RWPE1 (cell line): ENCODE results near the gene CDK17.

Source experiments
- CTCF ChIA-PET: fragments of 350-600 bp; sonication (Branson Sonifier 250); formaldehyde crosslinking; extraction: SDS; loops from one replicate; lab custom pipeline; 2021; lab: Yijun Ruan, JAX
- POLR2A ChIA-PET: fragments of 400-600 bp; formaldehyde crosslinking; extraction: SDS; loops from one replicate; lab custom pipeline; 2020; ENCODE audit warnings: antibody characterized with exemption; ENCODE audit not compliant: low non-redundant PET; lab: Yijun Ruan, JAX
- DNase-seq: peaks from one replicate; pipeline ENCODE4 v3.0.0; 2012; ENCODE audit warnings: low spot score
- H3K27ac ChIP-seq: fragments of 450-650 bp; 2 replicates; pipeline ENCODE4 v1.5.1; 2017
- TF ChIP-seq, protein P1 (sequence below): fragments of 450-650 bp; conservative IDR thresholded peaks from 2 replicates; pipeline ENCODE4 v1.5.1; 2017; ENCODE audit warnings: low read depth, mild to moderate bottlenecking

The CDK17 gene

DNA sequence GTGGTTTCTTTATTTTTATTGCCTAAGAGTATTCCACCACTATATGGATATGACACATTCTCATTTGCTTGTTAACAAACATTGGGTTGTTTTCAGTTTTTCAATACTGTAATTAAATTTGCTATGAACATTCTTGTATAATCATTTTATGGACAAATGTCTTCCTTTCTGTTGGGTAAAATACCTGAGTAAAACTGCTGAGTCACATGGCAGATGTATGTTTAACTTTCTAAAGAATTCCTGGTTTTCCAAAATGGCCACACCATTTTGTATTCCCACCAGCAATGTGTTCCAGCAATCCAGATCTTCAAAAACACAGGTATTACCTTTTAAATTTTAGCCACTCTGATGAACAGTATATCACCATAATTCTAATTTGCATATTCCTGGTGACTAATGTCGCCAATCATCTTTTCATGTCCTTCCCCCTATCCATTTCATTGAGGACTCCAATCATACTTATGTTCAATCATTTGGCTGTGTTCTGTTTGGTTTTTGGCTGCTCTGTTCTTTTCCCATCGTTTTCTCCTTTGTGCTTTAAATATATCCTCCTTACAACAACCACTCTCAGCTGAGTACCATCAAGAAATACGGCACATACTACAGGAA lies 36.0 kb downstream of the CDK17 start:
- DNase-seq: no peak
- CTCF ChIA-PET: no interaction called here

DNA sequence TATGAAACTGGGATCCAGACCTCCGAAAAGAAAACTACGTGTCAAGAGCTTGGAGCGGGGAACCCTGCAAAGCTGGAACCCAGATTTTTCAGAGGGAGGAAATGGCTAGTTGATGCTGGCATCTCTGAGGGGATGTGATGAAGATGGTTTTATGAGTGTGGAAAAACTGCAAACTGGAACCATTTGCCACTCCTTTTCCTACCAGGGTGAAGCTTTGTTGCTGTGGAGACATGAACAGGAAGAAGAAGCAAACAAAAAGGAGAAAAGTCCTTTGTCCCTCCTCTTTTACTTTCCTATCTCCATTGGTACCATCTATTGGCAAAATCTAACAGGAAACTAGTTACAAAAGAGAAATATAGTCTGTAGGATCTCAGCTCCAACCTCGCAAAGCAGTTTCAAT lies 39.2 kb downstream of the CDK17 start:
- no peak for DNase-seq
- CTCF ChIA-PET: no interaction called here
- TF ChIP-seq, protein P1, sequence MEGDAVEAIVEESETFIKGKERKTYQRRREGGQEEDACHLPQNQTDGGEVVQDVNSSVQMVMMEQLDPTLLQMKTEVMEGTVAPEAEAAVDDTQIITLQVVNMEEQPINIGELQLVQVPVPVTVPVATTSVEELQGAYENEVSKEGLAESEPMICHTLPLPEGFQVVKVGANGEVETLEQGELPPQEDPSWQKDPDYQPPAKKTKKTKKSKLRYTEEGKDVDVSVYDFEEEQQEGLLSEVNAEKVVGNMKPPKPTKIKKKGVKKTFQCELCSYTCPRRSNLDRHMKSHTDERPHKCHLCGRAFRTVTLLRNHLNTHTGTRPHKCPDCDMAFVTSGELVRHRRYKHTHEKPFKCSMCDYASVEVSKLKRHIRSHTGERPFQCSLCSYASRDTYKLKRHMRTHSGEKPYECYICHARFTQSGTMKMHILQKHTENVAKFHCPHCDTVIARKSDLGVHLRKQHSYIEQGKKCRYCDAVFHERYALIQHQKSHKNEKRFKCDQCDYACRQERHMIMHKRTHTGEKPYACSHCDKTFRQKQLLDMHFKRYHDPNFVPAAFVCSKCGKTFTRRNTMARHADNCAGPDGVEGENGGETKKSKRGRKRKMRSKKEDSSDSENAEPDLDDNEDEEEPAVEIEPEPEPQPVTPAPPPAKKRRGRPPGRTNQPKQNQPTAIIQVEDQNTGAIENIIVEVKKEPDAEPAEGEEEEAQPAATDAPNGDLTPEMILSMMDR: no peak
- POLR2A ChIA-PET: no interaction called here
- no peak overlapping the region for H3K27ac ChIP-seq

More for the DNA sequence above, 36.0 kb downstream of the CDK17 start:
- TF ChIP-seq, protein P1: no peak
- POLR2A ChIA-PET: no interaction called here
- H3K27ac ChIP-seq: no peak overlapping the region

DNA sequence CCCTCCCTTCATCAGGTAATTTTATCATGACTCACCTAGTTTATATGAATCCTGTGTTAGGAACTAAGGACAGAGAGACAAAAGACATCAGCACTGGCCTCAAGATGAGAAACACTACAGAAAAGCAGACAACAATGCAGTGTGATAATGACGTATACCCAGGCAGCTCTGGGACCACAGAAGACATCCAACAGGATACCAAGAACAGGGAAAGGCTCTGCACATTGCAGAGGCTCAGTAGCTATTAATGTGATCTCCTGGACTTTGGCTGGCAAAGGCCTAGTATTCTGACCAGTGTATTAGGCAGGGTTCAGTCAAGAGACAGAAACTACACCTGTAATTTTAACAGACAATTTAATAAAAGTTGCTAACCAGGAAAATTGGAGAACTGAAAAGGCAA lies 39.7 kb downstream of the CDK17 start:
- DNase-seq: no peak
- ChIA-PET POLR2A (no interaction called here), CTCF (no interaction called here)
- no peak overlapping the region for H3K27ac ChIP-seq
- TF ChIP-seq, protein P1: no peak

DNA sequence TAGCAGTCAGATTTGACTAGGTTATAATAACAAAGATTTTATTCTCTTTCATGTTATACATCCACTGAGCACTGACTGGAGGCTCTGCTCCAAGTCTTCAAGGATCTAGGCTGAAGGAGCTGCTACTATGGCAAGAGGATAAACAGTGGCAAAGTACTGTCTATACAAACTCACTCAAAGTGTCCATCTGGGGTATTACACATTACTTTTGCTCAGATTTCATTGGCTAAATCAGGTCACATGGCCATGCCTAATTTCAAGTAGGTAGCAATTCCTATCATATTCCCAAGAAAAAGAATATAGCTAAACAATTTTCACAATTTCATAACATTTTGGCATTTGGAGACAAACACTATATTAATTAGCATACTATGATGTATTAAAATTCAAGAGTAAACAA lies 40.9 kb downstream of the CDK17 start:
- TF ChIP-seq, protein P1: no peak
- DNase-seq: peak; percentile 30
- ChIA-PET CTCF (no interaction called here), POLR2A (no interaction called here)
- H3K27ac ChIP-seq: no peak overlapping the region

DNA sequence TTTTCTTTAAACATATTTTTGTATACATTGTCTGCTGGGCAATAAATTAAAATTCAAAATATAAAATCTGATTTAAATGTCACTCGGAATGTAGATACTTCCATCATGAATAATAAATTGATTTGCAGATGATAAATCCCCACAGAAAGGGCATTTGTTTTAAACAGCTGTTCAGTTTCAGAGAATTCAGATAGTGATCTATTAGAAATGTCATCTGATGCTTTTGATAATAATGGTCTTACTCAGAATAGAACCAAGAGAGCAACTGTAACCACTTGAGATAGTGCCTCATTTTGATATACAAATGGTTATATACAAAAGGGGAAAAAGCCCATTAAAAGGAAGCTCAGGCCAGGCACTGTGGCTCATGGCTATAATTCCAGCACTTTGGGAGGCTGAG lies 43.4 kb downstream of the CDK17 start:
- CTCF ChIA-PET: no interaction called here
- TF ChIP-seq, protein P1: no peak
- no peak for DNase-seq
- H3K27ac ChIP-seq: no peak overlapping the region
- POLR2A ChIA-PET: no interaction called here

DNA sequence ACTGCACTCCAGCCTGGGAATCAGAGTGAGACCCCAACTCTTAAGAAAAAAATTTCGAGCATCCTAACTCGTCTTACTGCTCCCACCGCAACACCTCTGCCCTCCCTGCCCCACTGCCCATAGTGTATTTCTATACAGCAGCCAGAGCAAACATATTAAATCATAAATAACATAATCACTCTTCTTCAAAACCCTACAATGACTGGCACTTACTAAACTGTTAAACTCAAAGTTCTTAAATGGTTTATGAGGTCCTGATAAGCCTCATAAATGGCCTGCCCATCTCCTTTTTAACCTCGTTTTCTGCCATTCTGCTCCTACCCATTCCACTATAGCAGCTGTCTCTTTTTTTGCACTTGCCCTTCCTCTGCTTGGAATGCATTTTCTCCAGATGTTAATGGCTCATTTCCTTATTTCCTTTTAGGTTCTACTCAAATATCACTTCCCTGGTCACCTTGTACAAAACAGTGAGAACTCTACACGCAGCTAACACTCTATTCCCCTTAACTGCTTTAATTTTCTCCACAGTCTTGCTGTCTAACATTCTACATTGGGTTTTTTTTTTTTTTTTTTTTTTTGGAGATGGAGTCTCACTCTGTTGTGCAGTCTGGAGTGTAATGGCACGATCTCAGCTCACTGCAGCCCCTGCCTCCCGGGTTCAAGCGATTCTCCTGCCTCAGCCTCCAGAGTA lies 45.2 kb downstream of the CDK17 start:
- TF ChIP-seq, protein P1: no peak
- ChIA-PET CTCF (no interaction called here), POLR2A (no interaction called here)
- no peak for DNase-seq
- no peak overlapping the region for H3K27ac ChIP-seq
